H1 (cell line): ENCODE results near the gene KLHL2. TPM values are rescaled to one million over a fixed set of nuclear protein-coding genes. Genes with fewer than 3 reads are reported as not detected.

Source experiments
- CTCF ChIA-PET: fragments of 300-600 bp; sonication (Branson Sonifier 250); formaldehyde crosslinking; loops from one replicate; lab custom pipeline; 2021; ENCODE audit not compliant: partially characterized antibody; lab: Charles Lee
- POLR2A ChIA-PET: fragments of 300-600 bp; sonication (Branson Sonifier 250); formaldehyde crosslinking; loops from one replicate; lab custom pipeline; 2021; ENCODE audit warnings: inconsistent platforms; ENCODE audit not compliant: partially characterized antibody; lab: Charles Lee
- DNase-seq, 2 experiments: peaks; one replicate each; pipeline versions ENCODE4 v3.0.0 to v3.0.0-alpha.2; 2010 to 2022; ENCODE audit warnings: low spot score in 2 of 2, low read depth in 1 of 2, mixed read lengths in 1 of 2
- FAIRE-seq: peaks from 2 replicates; lab custom pipeline; 2011; peaks lifted over from hg19 to GRCh38; lab: Jason Lieb, UNC
- H2AFZ ChIP-seq: 2 replicates; pipeline ENCODE4 v1.8.1; 2012; ENCODE audit warnings: low read length, inconsistent platforms
- H2AK5ac ChIP-seq: 2 replicates; pipeline ENCODE4 v1.6.1; 2013; ENCODE audit warnings: low read depth, low read length
- H2BK120ac ChIP-seq: replicated peaks from 2 replicates; pipeline ENCODE3; 2013; ENCODE audit warnings: low read depth, low read length, inconsistent platforms
- H2BK12ac ChIP-seq: 2 replicates; pipeline ENCODE4 v1.6.1; 2013; ENCODE audit warnings: low read depth, low read length
- H2BK15ac ChIP-seq: 2 replicates; pipeline ENCODE4 v1.6.1; 2013; ENCODE audit warnings: low read length
- H2BK20ac ChIP-seq: 2 replicates; pipeline ENCODE4 v1.6.1; 2013; ENCODE audit warnings: low read length
- H2BK5ac ChIP-seq: 2 replicates; pipeline ENCODE4 v1.6.1; 2013; ENCODE audit warnings: low read depth, low read length
- H3K14ac ChIP-seq: 2 replicates; pipeline ENCODE4 v1.6.1; 2013; ENCODE audit warnings: inconsistent platforms; ENCODE audit not compliant: insufficient read length
- H3K18ac ChIP-seq: 2 replicates; pipeline ENCODE4 v1.6.1; 2013; ENCODE audit warnings: low read length; ENCODE audit errors: extremely low read depth
- H3K23ac ChIP-seq: 2 replicates; pipeline ENCODE4 v1.6.1; 2013; ENCODE audit warnings: inconsistent platforms; ENCODE audit not compliant: insufficient read length
- H3K23me2 ChIP-seq: 2 replicates; pipeline ENCODE4 v1.6.1; 2013; ENCODE audit warnings: low read depth, low read length
- H3K27ac ChIP-seq: 2 replicates; pipeline ENCODE4 v1.6.1; 2011; ENCODE audit warnings: low read depth, low read length, inconsistent platforms
- H3K27me3 ChIP-seq, 4 experiments: replicated peaks in 1 of 4; 1 replicate in 1 of 4; 2 replicates in 3 of 4; pipeline versions ENCODE4 v1.6.1 to v1.8.1; 2011 to 2013; ENCODE audit warnings: low read length in 3 of 4, mild to moderate bottlenecking in 3 of 4, inconsistent platforms in 2 of 4, mixed read lengths in 2 of 4, moderate library complexity in 1 of 4; ENCODE audit not compliant: control insufficient read depth in 3 of 4, insufficient read depth in 3 of 4; ENCODE audit errors: extremely low read depth in 1 of 4
- H3K36me3 ChIP-seq, 4 experiments: 2 replicates each; pipeline versions ENCODE4 v1.6.1 to v1.8.1; 2011 to 2013; ENCODE audit warnings: mild to moderate bottlenecking in 4 of 4, low read length in 3 of 4, moderate library complexity in 2 of 4, control low read depth in 1 of 4, inconsistent platforms in 1 of 4; ENCODE audit not compliant: insufficient read depth in 4 of 4, control insufficient read depth in 2 of 4
- H3K4ac ChIP-seq: replicated peaks from 2 replicates; pipeline ENCODE3; 2013; ENCODE audit warnings: low read length, low read depth, mixed read lengths, inconsistent platforms; ENCODE audit not compliant: insufficient read length
- H3K4me1 ChIP-seq, 4 experiments: replicated peaks in 1 of 4; 1 replicate in 1 of 4; 2 replicates in 3 of 4; pipeline versions ENCODE4 v1.6.1 to v1.8.1; 2011 to 2013; ENCODE audit warnings: low read length in 3 of 4, inconsistent platforms in 2 of 4, mixed read lengths in 1 of 4; ENCODE audit not compliant: insufficient read depth in 4 of 4, control insufficient read depth in 3 of 4
- H3K4me2 ChIP-seq, 2 experiments: 2 replicates each; pipeline versions ENCODE4 v1.6.1 to v1.8.1; 2011 to 2013; ENCODE audit warnings: low read depth in 2 of 2, low read length in 2 of 2, control low read depth in 1 of 2, inconsistent platforms in 1 of 2, mild to moderate bottlenecking in 1 of 2; ENCODE audit not compliant: insufficient read depth in 1 of 2
- H3K4me3 ChIP-seq, 4 experiments: fragments of 200-600, 300-600 bp in 1 of 4; sonication (generic), shearing (Covaris generic), sonication (Bioruptor Twin) in 1 of 4; 2 replicates each; pipeline versions ENCODE4 v1.5.1 to v1.8.1; 2011 to 2016; ENCODE audit warnings: low read length in 4 of 4, low read depth in 3 of 4, control low read depth in 2 of 4, inconsistent platforms in 2 of 4, mild to moderate bottlenecking in 2 of 4, mixed read lengths in 1 of 4, moderate library complexity in 1 of 4; ENCODE audit not compliant: insufficient read depth in 2 of 4; ENCODE audit errors: extremely low read depth in 1 of 4
- H3K56ac ChIP-seq: replicated peaks from 2 replicates; pipeline ENCODE3; 2013; ENCODE audit warnings: low read depth, mild to moderate bottlenecking, mixed read lengths, low read length, inconsistent platforms; ENCODE audit not compliant: insufficient read length
- H3K79me1 ChIP-seq: 2 replicates; pipeline ENCODE4 v1.6.1; 2013; ENCODE audit warnings: low read depth, low read length, control low read depth
- H3K79me2 ChIP-seq, 2 experiments: 2 replicates each; pipeline versions ENCODE4 v1.6.1 to v1.8.1; 2012 to 2013; ENCODE audit warnings: low read length in 2 of 2, mild to moderate bottlenecking in 2 of 2, inconsistent platforms in 1 of 2; ENCODE audit not compliant: insufficient read depth in 2 of 2, control insufficient read depth in 1 of 2
- H3K9ac ChIP-seq, 4 experiments: replicated peaks in 1 of 4; 1 replicate in 1 of 4; 2 replicates in 3 of 4; pipeline versions ENCODE4 v1.6.1 to v1.8.1; 2011 to 2013; ENCODE audit warnings: low read depth in 3 of 4, low read length in 3 of 4, control low read depth in 2 of 4, mild to moderate bottlenecking in 2 of 4, moderate library complexity in 2 of 4, inconsistent platforms in 1 of 4; ENCODE audit errors: extremely low read depth in 1 of 4
- H3K9me3 ChIP-seq, 2 experiments: 2 replicates each; pipeline versions ENCODE4 v1.6.1 to v1.8.1; 2012 to 2013; ENCODE audit warnings: mild to moderate bottlenecking in 2 of 2, moderate library complexity in 2 of 2, control low read depth in 1 of 2, inconsistent platforms in 1 of 2, low read depth in 1 of 2, low read length in 1 of 2, mixed read lengths in 1 of 2; ENCODE audit not compliant: insufficient read depth in 2 of 2
- H4K20me1 ChIP-seq, 2 experiments: replicated peaks in 1 of 2; 2 replicates each; pipeline versions ENCODE3 to v1.8.1; 2011 to 2013; ENCODE audit warnings: inconsistent platforms in 2 of 2, low read length in 2 of 2, mild to moderate bottlenecking in 1 of 2; ENCODE audit not compliant: insufficient read depth in 2 of 2, control insufficient read depth in 1 of 2
- H4K5ac ChIP-seq: 2 replicates; pipeline ENCODE4 v1.6.1; 2013; ENCODE audit warnings: low read length, low read depth, mixed read lengths, inconsistent platforms; ENCODE audit not compliant: insufficient read length
- H4K8ac ChIP-seq: 2 replicates; pipeline ENCODE4 v1.8.0; 2013; ENCODE audit warnings: mild to moderate bottlenecking, moderate library complexity, low read length, inconsistent platforms; ENCODE audit not compliant: insufficient read depth; ENCODE audit errors: extremely low read depth
- H4K91ac ChIP-seq: replicated peaks from 2 replicates; pipeline ENCODE3; 2013; ENCODE audit warnings: low read length, mixed read lengths, inconsistent platforms; ENCODE audit not compliant: insufficient read length
- KDM4A ChIP-seq: IDR thresholded peaks from one replicate; pipeline ENCODE4 v1.7.1; 2012; ENCODE audit warnings: low read depth, mild to moderate bottlenecking, moderate library complexity, low read length, inconsistent platforms; ENCODE audit not compliant: severe bottlenecking
- TAF1 ChIP-seq: IDR thresholded peaks from 2 replicates; pipeline ENCODE4 v1.6.1; 2011; ENCODE audit warnings: mild to moderate bottlenecking, low read depth, low read length
- WGBS, 2 experiments: shearing (Covaris generic) in 1 of 2; methylation state at CpG; one replicate each; pipeline versions ENCODE4 v1.1.6 to v1.1.7; 2013 to 2015; ENCODE audit warnings: low lambda C conversion rate in 2 of 2, mixed read lengths in 2 of 2, inconsistent platforms in 1 of 2, low coverage in 1 of 2, missing lambda C conversion rate in 1 of 2; ENCODE audit not compliant: insufficient replicate concordance in 2 of 2, insufficient coverage in 1 of 2, insufficient read length in 1 of 2; ENCODE audit errors: extremely low coverage in 1 of 2, missing lambda C conversion rate in 1 of 2; 5-methylcytosine and 5-hydroxymethylcytosine counted together
- polyA plus RNA-seq, 7 experiments: library from polyadenylated mRNA; depleted of rRNA in 3 of 7; stranded (reverse) in 5 of 7; unstranded in 2 of 7; fragments of >200 nt in 5 of 7; fragments of 200-250 nt in 2 of 7; gene quantifications; 1 replicate in 5 of 7; 2 replicates in 1 of 7; 4 replicates in 1 of 7; pipeline versions ENCODE4 v1.2.1 to v1.2.3, GENCODE V29; 2011 to 2013; ENCODE audit warnings: missing spikeins in 2 of 7, mixed read lengths in 2 of 7
- total RNA-seq: library from RNA; stranded (reverse); fragmentation: NEBNext Ultra II Directional; extraction: Animal tissue kit (Norgen Biotek cat#: 25700); gene quantifications from 2 replicates; pipeline ENCODE4 v1.2.1, GENCODE V29; 2021

The KLHL2 gene
- total and polyA plus RNA-seq, 2 of the 8 experiments (the other 6 are each of a cell fraction or from before 2014, with no cell fraction given), result 5.2 to 12.0 TPM

GRCh38 chr4:165294907-165295306, 87.5 kb downstream of the KLHL2 start:
- H3K18ac ChIP-seq, result no peak overlapping the region
- H4K91ac ChIP-seq, result no peak overlapping the region
- no peaks in the 10 kb centered on the region; a peak in 1 of 4 replicates for H3K79me2 ChIP-seq
- POLR2A ChIA-PET, result no interaction called here
- H3K23ac ChIP-seq, result no peak overlapping the region
- no peak overlapping the region for H2BK5ac ChIP-seq
- peaks cover 0 to 7% (median 2%) of the 10 kb centered on the region in 4 experiments; a peak in 2 of 8 replicates for H3K36me3 ChIP-seq
- H3K56ac ChIP-seq, result no peak overlapping the region
- H3K27ac ChIP-seq, result no peak overlapping the region
- H2BK120ac ChIP-seq, result no peak overlapping the region
- FAIRE-seq (no peak), DNase-seq (no peak)
- H3K9ac ChIP-seq, result no peak overlapping the region
- no peaks in the 10 kb centered on the region for H3K23me2 ChIP-seq
- 71% methylated on average over 5 of the region's 5 CpGs; no CpG with 5 or more reads in 1 of the 2 experiments for WGBS, 2 experiments
- H4K5ac ChIP-seq, result no peak overlapping the region
- H3K4ac ChIP-seq, result no peak overlapping the region
- no peak overlapping the region for H2BK15ac ChIP-seq
- H4K20me1 ChIP-seq, result no peaks in the 10 kb centered on the region
- no peak overlapping the region for H3K14ac ChIP-seq
- no peak overlapping the region for H3K4me2 ChIP-seq
- H4K8ac ChIP-seq, result no peak overlapping the region
- no peak overlapping the region for H2BK20ac ChIP-seq
- no peaks in the 10 kb centered on the region for H3K79me1 ChIP-seq
- no peak for TF ChIP-seq TAF1
- no peak for TF ChIP-seq KDM4A
- TF ChIP-seq, all 59 proteins: peak for 0
- no peak overlapping the region for H2BK12ac ChIP-seq
- no peak overlapping the region for H2AK5ac ChIP-seq
- H3K4me1 ChIP-seq, result no peaks in the 10 kb centered on the region
- no peaks in the 10 kb centered on the region for H3K27me3 ChIP-seq
- H3K4me3 ChIP-seq, result no peak overlapping the region
- H2AFZ ChIP-seq, result no peak overlapping the region
- CTCF ChIA-PET, result interaction anchor here (1.0 kb wide), 1 partner anchor 163 kb away, joined by 4 read pairs; no protein-coding TSS in a partner anchor
- no peaks in the 10 kb centered on the region for H3K9me3 ChIP-seq
